Panc1 (cell line): ENCODE data around the gene PARVB. TPM values are rescaled to one million over a fixed set of nuclear protein-coding genes. Genes with fewer than 3 reads are reported as not detected.

Experiments used
- ATAC-seq: fragments of 200-7000 bp; cut with Tn5 transposase; 2 replicates; pipeline ENCODE4 v1.9.1; 2020; ENCODE audit warnings: mild to moderate bottlenecking, moderate library complexity
- BruUV-seq: library from RNA; stranded (reverse); fragments of 400-500 nt; replicated peaks from 2 replicates; lab custom pipeline; 2021; lab: Mats Ljungman, UMichigan
- CTCF ChIA-PET: fragments of 300-600 bp; sonication (Branson Sonifier 250); formaldehyde crosslinking; loops from one replicate; lab custom pipeline; 2022; ENCODE audit warnings: antibody characterized with exemption; lab: Charles Lee
- POLR2A ChIA-PET: fragments of 300-600 bp; sonication (Branson Sonifier 250); formaldehyde crosslinking; loops from one replicate; lab custom pipeline; 2022; ENCODE audit warnings: antibody characterized with exemption; lab: Charles Lee
- DNase-seq: peaks from one replicate; pipeline ENCODE4 v3.0.0-alpha.2; 2010; ENCODE audit warnings: low read depth, low spot score
- H3K27ac ChIP-seq: 2 replicates; pipeline ENCODE4 v1.5.1; 2011; ENCODE audit warnings: mild to moderate bottlenecking, low read length, inconsistent platforms
- H3K27me3 ChIP-seq: fragments of 200-500 bp; sonication (Bioruptor generic); 2 replicates; pipeline ENCODE4 v1.6.0; 2014; ENCODE audit warnings: low read length, inconsistent platforms; ENCODE audit not compliant: control insufficient read depth, insufficient read depth
- H3K36me3 ChIP-seq: fragments of 200-500 bp; sonication (Bioruptor generic); 2 replicates; pipeline ENCODE4 v1.5.1; 2014; ENCODE audit warnings: inconsistent platforms, mild to moderate bottlenecking, low read length, moderate library complexity; ENCODE audit not compliant: control insufficient read depth, insufficient read depth
- H3K4me1 ChIP-seq: 2 replicates; pipeline ENCODE4 v1.5.1; 2011; ENCODE audit warnings: inconsistent platforms, mild to moderate bottlenecking, low read length, moderate library complexity; ENCODE audit not compliant: control insufficient read depth, insufficient read depth
- H3K4me3 ChIP-seq, 2 experiments: 2 replicates each; pipeline ENCODE4 v1.5.1; 2011 to 2012; ENCODE audit warnings: low read depth in 2 of 2, low read length in 2 of 2, mild to moderate bottlenecking in 2 of 2, inconsistent platforms in 1 of 2, moderate library complexity in 1 of 2
- H3K9me3 ChIP-seq: fragments of 200-500 bp; sonication (Bioruptor generic); 2 replicates; pipeline ENCODE4 v1.5.1; 2014; ENCODE audit warnings: low read depth, mild to moderate bottlenecking, inconsistent platforms, low read length, moderate library complexity; ENCODE audit not compliant: control insufficient read depth, insufficient read depth
- POLR2AphosphoS5 ChIP-seq: IDR thresholded peaks from 2 replicates; pipeline ENCODE4 v1.6.1; 2012; ENCODE audit warnings: mild to moderate bottlenecking, low read depth, low read length, moderate library complexity
- SIN3A ChIP-seq: IDR thresholded peaks from 2 replicates; pipeline ENCODE4 v1.6.1; 2012; ENCODE audit warnings: low read depth, mild to moderate bottlenecking, low read length, moderate library complexity, borderline replicate concordance; ENCODE audit not compliant: insufficient read depth
- TCF7L2 ChIP-seq: IDR thresholded peaks from 2 replicates; pipeline ENCODE4 v1.6.1; 2011; ENCODE audit warnings: mild to moderate bottlenecking, low read depth, low read length, inconsistent platforms
- in situ Hi-C: cut with HindIII; loops from 2 replicates; pipeline ENCODE4 v1.10.0; 2016; ENCODE audit warnings: low sequenced_read_pairs, low pct_unique_long_range_greater_than_20kb
- intact Hi-C: fragments of 100-400 bp; cut with micrococcal nuclease; formaldehyde crosslinking; loops from one replicate; pipeline ENCODE4 v1.10.0; 2022; ENCODE audit not compliant: unreplicated experiment
- total RNA-seq: library from RNA; stranded (reverse); gene quantifications from one replicate; pipeline ENCODE4 v1.2.1, GENCODE V29; 2021; ENCODE audit not compliant: unreplicated experiment
- TF ChIP-seq, protein P1 (sequence below): fragments of 450-650 bp; IDR thresholded peaks from 2 replicates; pipeline ENCODE4 v1.5.1; 2017; ENCODE audit warnings: mild to moderate bottlenecking
- TF ChIP-seq, protein P2 (sequence below), 2 experiments: IDR thresholded peaks; 2 replicates each; pipeline ENCODE4 v1.6.1; 2011 to 2012; ENCODE audit warnings: low read depth in 2 of 2, control low read depth in 1 of 2, low read length in 1 of 2, mild to moderate bottlenecking in 1 of 2, moderate library complexity in 1 of 2; ENCODE audit not compliant: insufficient read depth in 1 of 2

Gene PARVB
- total RNA-seq, 1 experiment from 2014 or later, result 28.1 TPM

DNA sequence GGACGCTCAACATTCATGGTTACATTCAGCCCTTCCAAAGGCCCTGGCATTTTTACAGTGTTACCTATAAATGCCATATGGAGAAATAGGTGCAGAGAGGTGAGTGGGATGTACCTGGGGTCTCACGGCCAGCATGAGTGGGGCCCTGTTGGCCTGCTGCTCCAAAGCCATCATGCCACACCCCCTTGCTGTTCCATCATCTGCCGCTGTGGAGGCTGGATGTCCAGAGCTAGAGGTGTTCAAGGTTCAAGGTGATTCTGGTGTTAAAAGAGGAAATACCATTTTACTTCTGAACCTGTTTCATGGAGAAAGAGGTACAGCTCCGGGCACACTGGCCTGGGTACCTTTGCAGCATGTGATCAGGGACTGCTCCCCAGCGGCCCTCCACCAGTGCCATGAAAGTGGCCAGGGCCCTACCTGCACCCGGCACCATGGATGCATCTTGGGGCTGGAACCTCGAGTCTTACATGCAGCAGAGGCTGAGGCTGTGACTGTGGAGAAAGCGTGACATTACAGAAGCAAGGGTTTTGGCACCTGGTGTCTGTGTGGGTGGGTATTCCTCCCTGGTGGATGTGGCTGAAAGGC is 68.6 kb downstream of the PARVB start:
- Histone ChIP-seq H3K27ac (no peak overlapping the region), H3K36me3 (no peaks in the 10 kb centered on the region), H3K4me1 (no peaks in the 10 kb centered on the region), H3K9me3 (no peaks in the 10 kb centered on the region), H3K4me3 (no peak overlapping the region), H3K27me3 (no peaks in the 10 kb centered on the region)
- ChIA-PET POLR2A (no interaction called here), CTCF (no interaction called here)
- TF ChIP-seq, protein P1, sequence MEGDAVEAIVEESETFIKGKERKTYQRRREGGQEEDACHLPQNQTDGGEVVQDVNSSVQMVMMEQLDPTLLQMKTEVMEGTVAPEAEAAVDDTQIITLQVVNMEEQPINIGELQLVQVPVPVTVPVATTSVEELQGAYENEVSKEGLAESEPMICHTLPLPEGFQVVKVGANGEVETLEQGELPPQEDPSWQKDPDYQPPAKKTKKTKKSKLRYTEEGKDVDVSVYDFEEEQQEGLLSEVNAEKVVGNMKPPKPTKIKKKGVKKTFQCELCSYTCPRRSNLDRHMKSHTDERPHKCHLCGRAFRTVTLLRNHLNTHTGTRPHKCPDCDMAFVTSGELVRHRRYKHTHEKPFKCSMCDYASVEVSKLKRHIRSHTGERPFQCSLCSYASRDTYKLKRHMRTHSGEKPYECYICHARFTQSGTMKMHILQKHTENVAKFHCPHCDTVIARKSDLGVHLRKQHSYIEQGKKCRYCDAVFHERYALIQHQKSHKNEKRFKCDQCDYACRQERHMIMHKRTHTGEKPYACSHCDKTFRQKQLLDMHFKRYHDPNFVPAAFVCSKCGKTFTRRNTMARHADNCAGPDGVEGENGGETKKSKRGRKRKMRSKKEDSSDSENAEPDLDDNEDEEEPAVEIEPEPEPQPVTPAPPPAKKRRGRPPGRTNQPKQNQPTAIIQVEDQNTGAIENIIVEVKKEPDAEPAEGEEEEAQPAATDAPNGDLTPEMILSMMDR, result no peak
- TF ChIP-seq TCF7L2, result no peak
- no TSS peak for BruUV-seq
- intact Hi-C loops (no loop called here), in situ Hi-C loops (no loop called here)
- ATAC-seq, result no peak
- no peak for DNase-seq

DNA sequence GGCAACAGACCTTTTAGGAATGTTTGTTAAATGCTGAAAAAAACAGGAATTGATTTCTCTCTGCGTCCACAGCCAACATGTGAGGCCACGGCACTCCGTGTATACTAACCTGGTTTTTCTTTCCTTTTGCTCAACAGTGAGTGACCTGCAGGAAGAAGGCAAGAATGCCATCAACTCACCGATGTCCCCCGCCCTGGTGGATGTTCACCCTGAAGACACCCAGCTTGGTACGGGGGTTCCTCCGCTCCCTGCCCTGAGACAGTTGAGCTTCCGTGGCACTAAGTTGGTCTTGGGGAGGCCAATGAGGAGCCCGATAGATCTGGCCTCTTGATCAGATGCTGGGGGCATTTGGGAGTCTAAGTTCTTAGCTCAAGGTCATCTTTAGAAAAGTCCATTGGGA is 69.7 kb downstream of the PARVB start:
- CTCF ChIA-PET, result no interaction called here

More for the DNA sequence above, 69.7 kb downstream of the PARVB start:
- intact Hi-C loops (no loop called here), in situ Hi-C loops (no loop called here)
- DNase-seq, result no peak
- TF ChIP-seq, protein P2, sequence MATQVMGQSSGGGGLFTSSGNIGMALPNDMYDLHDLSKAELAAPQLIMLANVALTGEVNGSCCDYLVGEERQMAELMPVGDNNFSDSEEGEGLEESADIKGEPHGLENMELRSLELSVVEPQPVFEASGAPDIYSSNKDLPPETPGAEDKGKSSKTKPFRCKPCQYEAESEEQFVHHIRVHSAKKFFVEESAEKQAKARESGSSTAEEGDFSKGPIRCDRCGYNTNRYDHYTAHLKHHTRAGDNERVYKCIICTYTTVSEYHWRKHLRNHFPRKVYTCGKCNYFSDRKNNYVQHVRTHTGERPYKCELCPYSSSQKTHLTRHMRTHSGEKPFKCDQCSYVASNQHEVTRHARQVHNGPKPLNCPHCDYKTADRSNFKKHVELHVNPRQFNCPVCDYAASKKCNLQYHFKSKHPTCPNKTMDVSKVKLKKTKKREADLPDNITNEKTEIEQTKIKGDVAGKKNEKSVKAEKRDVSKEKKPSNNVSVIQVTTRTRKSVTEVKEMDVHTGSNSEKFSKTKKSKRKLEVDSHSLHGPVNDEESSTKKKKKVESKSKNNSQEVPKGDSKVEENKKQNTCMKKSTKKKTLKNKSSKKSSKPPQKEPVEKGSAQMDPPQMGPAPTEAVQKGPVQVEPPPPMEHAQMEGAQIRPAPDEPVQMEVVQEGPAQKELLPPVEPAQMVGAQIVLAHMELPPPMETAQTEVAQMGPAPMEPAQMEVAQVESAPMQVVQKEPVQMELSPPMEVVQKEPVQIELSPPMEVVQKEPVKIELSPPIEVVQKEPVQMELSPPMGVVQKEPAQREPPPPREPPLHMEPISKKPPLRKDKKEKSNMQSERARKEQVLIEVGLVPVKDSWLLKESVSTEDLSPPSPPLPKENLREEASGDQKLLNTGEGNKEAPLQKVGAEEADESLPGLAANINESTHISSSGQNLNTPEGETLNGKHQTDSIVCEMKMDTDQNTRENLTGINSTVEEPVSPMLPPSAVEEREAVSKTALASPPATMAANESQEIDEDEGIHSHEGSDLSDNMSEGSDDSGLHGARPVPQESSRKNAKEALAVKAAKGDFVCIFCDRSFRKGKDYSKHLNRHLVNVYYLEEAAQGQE (IDR thresholded peaks at IDR 0.05; ENCODE audit: insufficient read depth in 1 of 2, low read depth in 2 of 2, low read length in 1 of 2), result no peak
- TF ChIP-seq, protein P1, result no peak
- TF ChIP-seq SIN3A, result no peak
- no peak for TF ChIP-seq POLR2AphosphoS5
- no peak for TF ChIP-seq TCF7L2
- H3K4me1 ChIP-seq, result no peaks in the 10 kb centered on the region
- ATAC-seq, result no peak
- no peaks in the 10 kb centered on the region for H3K36me3 ChIP-seq
- POLR2A ChIA-PET, result no interaction called here
- H3K4me3 ChIP-seq, result no peak overlapping the region
- H3K9me3 ChIP-seq, result no peaks in the 10 kb centered on the region
- no peak overlapping the region for H3K27ac ChIP-seq
- H3K27me3 ChIP-seq, result no peaks in the 10 kb centered on the region
- BruUV-seq, result no TSS peak
